ENCODE data around the gene ZYX.

DNA sequence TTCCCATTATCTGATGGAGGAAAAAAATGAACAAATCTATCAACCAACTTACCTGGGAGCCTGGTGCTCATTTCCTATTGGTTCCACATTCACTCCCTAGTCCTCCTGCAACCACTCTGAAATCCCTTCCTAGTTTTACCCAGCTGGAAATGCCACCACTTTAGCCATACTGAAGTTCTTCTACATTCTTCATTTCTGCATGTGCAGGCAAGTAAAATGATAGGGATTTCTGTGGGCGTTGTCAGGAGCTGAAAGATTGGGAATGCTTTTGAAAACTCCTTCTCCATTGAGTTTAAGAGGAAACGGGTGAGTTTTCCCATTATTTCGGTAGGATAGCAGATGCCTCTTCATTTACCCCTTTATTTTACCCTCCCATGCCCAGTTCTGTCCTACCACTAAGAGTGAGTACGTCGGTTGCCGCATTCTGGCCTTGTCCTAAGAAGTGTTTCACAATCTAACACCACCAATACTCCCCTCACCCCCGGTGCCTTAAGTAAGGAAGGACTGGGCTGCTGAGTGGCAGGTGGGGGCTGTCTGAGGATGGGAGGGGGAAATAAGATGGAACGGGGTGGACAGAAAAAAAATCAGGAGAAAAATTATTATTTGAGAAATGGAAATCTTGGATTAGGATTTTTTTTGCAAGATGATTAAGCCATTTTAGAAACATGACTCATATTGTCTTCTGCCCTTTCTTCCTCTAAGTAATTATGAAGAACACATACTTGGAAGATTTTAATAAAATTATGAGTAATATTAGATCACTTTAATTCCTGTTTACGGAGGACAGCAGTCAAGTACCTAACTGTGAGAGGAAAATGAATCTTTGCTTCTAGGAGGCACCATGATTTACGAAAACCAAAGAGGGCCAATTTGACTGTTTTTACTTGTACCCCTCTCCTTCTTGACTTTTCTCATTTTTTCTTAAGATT is 48.9 kb downstream of the ZYX start:
- no peak for TF ChIP-seq EZH2 (IDR thresholded peaks at IDR 0.05; ENCODE audit: borderline replicate concordance, low read length)
- TF ChIP-seq, protein P1, sequence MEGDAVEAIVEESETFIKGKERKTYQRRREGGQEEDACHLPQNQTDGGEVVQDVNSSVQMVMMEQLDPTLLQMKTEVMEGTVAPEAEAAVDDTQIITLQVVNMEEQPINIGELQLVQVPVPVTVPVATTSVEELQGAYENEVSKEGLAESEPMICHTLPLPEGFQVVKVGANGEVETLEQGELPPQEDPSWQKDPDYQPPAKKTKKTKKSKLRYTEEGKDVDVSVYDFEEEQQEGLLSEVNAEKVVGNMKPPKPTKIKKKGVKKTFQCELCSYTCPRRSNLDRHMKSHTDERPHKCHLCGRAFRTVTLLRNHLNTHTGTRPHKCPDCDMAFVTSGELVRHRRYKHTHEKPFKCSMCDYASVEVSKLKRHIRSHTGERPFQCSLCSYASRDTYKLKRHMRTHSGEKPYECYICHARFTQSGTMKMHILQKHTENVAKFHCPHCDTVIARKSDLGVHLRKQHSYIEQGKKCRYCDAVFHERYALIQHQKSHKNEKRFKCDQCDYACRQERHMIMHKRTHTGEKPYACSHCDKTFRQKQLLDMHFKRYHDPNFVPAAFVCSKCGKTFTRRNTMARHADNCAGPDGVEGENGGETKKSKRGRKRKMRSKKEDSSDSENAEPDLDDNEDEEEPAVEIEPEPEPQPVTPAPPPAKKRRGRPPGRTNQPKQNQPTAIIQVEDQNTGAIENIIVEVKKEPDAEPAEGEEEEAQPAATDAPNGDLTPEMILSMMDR (conservative IDR thresholded peaks at IDR 0.05 in 1 of 2, IDR thresholded peaks at IDR 0.05 in 1 of 2; ENCODE audit: extremely low read depth in 1 of 2, insufficient read depth in 1 of 2, low read depth in 1 of 2, low read length in 2 of 2), result no peak
